GM12875 (cell line): ENCODE measurements around the gene CNTNAP2.

ENCODE experiments used
- H3K4me3 ChIP-seq: one replicate; pipeline ENCODE4 v1.5.1; 2011; ENCODE audit warnings: low read depth, low read length, control low read depth
- CTCF ChIP-seq: IDR thresholded peaks from 2 replicates; pipeline ENCODE4 v1.5.1; 2011; ENCODE audit warnings: low read depth, mild to moderate bottlenecking, control low read depth, inconsistent platforms, low read length, moderate library complexity, borderline replicate concordance; ENCODE audit not compliant: insufficient read depth

Gene CNTNAP2

GRCh38 chr7:147485660-147486210 lies 1369.1 kb downstream of the CNTNAP2 start:
- H3K4me3 ChIP-seq: no peak overlapping the region
- no peak for TF ChIP-seq CTCF

- no peak for TF ChIP-seq CTCF
- H3K4me3 ChIP-seq: no peak overlapping the region
Measured at GRCh38 chr7:147492606-147493005, 1376.0 kb downstream of the CNTNAP2 start.

- no peak for TF ChIP-seq CTCF
- no peak overlapping the region for H3K4me3 ChIP-seq
Measured at GRCh38 chr7:147496209-147496608, 1379.6 kb downstream of the CNTNAP2 start.

- H3K4me3 ChIP-seq: no peak overlapping the region
- no peak for TF ChIP-seq CTCF
Measured at GRCh38 chr7:147497246-147497645, 1380.6 kb downstream of the CNTNAP2 start.

GRCh38 chr7:147498081-147498480 lies 1381.5 kb downstream of the CNTNAP2 start:
- TF ChIP-seq CTCF: no peak
- no peak overlapping the region for H3K4me3 ChIP-seq

GRCh38 chr7:147509035-147509501 lies 1392.5 kb downstream of the CNTNAP2 start:
- no peak overlapping the region for H3K4me3 ChIP-seq
- no peak for TF ChIP-seq CTCF

GRCh38 chr7:147509541-147510200 lies 1393.1 kb downstream of the CNTNAP2 start:
- no peak overlapping the region for H3K4me3 ChIP-seq
- no peak for TF ChIP-seq CTCF
